MM.1S (cell line): ENCODE measurements around the gene C10orf90.

Source experiments
- CTCF ChIP-seq: fragments of 300-600 bp; sonication (generic); IDR thresholded peaks from 2 replicates; pipeline ENCODE4 v1.5.1; 2016; ENCODE audit warnings: antibody characterized with exemption, low read length, mixed read lengths
- EZH2 ChIP-seq: fragments of 300-600 bp; sonication (generic); optimal IDR thresholded peaks from 2 replicates; pipeline ENCODE3; 2017; ENCODE audit warnings: low read depth, mild to moderate bottlenecking, antibody characterized with exemption, low read length, mixed read lengths
- EZH2phosphoT487 ChIP-seq: fragments of 300-600 bp; sonication (generic); IDR thresholded peaks from 2 replicates; pipeline ENCODE4 v1.6.1; 2018; ENCODE audit warnings: antibody characterized with exemption, low read length

- TF ChIP-seq CTCF (no peak), EZH2phosphoT487 (no peak), EZH2 (no peak)
Observed at GRCh38 chr10:126397156-126397555, 273.3 kb downstream of the C10orf90 start.
